ENCODE measurements around the gene CDAN1.

Gene CDAN1

DNA sequence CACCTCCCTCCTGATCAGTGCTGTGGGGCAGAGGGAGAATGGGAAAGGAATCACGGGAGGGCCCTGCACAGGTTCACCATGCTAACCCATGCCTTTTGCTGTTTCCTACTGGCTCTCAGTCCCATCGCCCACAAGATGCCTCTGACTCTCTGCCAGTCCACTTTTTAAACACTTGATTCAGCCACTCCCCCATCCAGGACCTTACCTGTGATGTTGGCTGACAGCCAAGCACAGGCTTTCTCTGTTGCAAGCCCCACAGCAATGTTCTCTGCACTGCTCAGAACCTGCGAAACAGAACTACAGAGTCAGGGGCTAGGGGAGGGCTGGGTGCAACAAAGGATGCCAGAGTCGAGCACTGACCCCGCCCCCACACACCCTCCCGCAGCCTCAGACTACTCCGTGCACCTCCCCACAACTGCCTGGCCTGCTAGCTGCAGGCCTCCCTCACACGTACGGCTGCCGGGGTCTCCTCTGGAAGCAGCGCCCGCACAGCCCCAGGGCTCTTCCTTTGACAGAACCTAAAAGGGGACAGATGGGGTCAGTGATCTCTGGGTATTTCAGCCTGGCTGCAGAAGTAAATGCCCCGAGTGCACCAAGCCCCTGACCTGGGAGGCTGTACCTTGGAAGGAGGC is 9.1 kb downstream of the CDAN1 start:
- Mint-ChIP-seq H3K4me3 (no peak overlapping the region), H3K27ac (no peak overlapping the region), H3K36me3 (ENCODE audit: low read depth) (peaks cover 31% of the 10 kb centered on the region), H3K9me3 (no peaks in the 10 kb centered on the region), H3K27me3 (no peaks in the 10 kb centered on the region), H3K4me1 (no peaks in the 10 kb centered on the region)
- no peak for ATAC-seq
- no peak for DNase-seq

- Mint-ChIP-seq H3K4me1 (no peaks in the 10 kb centered on the region), H3K27me3 (no peaks in the 10 kb centered on the region), H3K4me3 (no peak overlapping the region), H3K9me3 (no peaks in the 10 kb centered on the region), H3K36me3 (ENCODE audit: low read depth) (peaks cover 27% of the 10 kb centered on the region), H3K27ac (no peak overlapping the region)
- ATAC-seq (no peak), DNase-seq (no peak)
Observed at GRCh38 chr15:42726114-42726513, 10.8 kb downstream of the CDAN1 start.

DNA sequence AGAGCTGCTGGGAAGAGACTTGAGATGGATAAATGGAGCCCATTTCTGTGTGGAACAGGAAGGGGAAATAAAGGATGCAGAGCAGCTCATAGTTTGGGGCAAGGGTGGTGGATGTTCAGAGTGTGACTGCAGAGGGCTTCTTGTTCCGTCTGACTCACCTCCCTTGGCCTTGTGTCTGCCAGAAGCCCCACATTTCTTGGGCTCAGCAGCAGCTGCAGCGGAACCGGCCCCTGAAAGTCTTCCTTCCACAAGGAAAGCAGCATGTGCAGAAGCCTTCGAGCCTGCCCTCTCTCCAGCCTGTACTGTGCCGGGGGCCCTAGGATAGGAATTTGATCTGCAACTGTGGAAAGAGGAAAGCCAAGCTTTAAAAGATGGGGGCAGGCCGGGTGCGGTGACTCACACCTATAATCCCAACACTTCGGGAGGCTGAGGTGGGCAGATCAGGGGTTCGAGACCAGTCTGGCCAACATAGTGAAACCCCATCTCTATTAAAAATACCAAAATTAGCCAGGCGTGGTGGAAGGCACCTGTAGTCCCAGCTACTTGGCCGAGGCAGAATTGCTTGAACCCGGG is 11.5 kb downstream of the CDAN1 start:
- no peak overlapping the region for H3K4me3 Mint-ChIP-seq
- H3K27ac Mint-ChIP-seq = no peak overlapping the region
- ATAC-seq (no peak), DNase-seq (no peak)
- no peaks in the 10 kb centered on the region for H3K4me1 Mint-ChIP-seq
- H3K27me3 Mint-ChIP-seq = no peaks in the 10 kb centered on the region
- peaks cover 28% of the 10 kb centered on the region for H3K36me3 Mint-ChIP-seq (ENCODE audit: low read depth)
- no peaks in the 10 kb centered on the region for H3K9me3 Mint-ChIP-seq

- no peaks in the 10 kb centered on the region for H3K9me3 Mint-ChIP-seq
- H3K4me3 Mint-ChIP-seq = no peak overlapping the region
- no peaks in the 10 kb centered on the region for H3K4me1 Mint-ChIP-seq
- DNase-seq = no peak
- peaks cover 29% of the 10 kb centered on the region for H3K36me3 Mint-ChIP-seq (ENCODE audit: low read depth)
- ATAC-seq = no peak
- H3K27me3 Mint-ChIP-seq = no peaks in the 10 kb centered on the region
- no peak overlapping the region for H3K27ac Mint-ChIP-seq
Observed at GRCh38 chr15:42724276-42724675, 12.7 kb downstream of the CDAN1 start.

DNA sequence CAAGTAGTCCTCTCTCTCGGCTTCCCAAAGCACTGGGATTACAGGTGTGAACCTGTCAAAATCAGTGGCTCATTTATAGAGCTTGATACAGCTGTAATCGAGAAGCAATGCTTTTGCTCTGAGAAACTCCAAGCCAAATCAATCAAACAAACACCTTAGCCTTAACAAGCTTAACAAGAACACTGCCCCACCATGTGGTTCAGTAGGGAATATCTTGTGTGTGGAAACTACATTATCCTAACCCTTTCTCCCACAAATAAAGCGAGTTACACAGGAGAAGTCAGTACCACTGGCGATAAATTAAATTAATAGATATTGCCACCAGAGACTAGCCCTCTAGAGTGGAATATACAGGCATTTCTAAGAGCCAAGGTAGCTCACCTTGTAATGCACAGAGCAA is 13.9 kb downstream of the CDAN1 start:
- DNase-seq (no peak), ATAC-seq (no peak)
- no peaks in the 10 kb centered on the region for H3K27me3 Mint-ChIP-seq
- no peak overlapping the region for H3K4me3 Mint-ChIP-seq
- no peak overlapping the region for H3K27ac Mint-ChIP-seq
- peaks cover 26% of the 10 kb centered on the region for H3K36me3 Mint-ChIP-seq (ENCODE audit: low read depth)
- no peaks in the 10 kb centered on the region for H3K4me1 Mint-ChIP-seq
- H3K9me3 Mint-ChIP-seq = no peaks in the 10 kb centered on the region

DNA sequence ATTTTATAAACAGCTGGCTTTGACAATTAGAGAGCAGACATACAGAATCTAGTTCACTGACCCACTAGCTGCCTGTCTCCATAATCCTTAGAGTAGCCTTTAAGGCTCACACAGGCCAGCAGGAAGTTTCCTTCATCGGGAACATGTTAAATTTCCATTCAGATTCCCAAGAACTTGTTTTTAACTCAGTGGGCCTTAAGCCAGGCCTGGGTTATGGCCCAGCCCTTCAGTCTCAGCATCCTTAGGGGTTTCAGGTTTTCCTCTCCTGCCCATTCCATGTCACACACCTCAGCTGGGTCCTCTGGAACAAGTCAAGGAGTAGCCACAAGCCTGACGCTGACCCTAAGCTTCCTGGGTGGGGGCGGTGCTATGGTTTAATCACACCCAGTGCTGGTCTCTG is 15.0 kb downstream of the CDAN1 start:
- no peaks in the 10 kb centered on the region for H3K9me3 Mint-ChIP-seq
- no peak overlapping the region for H3K27ac Mint-ChIP-seq
- H3K4me3 Mint-ChIP-seq = no peak overlapping the region
- no peak for ATAC-seq
- H3K4me1 Mint-ChIP-seq = no peaks in the 10 kb centered on the region
- H3K36me3 Mint-ChIP-seq (ENCODE audit: low read depth) = peaks cover 22% of the 10 kb centered on the region
- DNase-seq = no peak
- no peaks in the 10 kb centered on the region for H3K27me3 Mint-ChIP-seq

DNA sequence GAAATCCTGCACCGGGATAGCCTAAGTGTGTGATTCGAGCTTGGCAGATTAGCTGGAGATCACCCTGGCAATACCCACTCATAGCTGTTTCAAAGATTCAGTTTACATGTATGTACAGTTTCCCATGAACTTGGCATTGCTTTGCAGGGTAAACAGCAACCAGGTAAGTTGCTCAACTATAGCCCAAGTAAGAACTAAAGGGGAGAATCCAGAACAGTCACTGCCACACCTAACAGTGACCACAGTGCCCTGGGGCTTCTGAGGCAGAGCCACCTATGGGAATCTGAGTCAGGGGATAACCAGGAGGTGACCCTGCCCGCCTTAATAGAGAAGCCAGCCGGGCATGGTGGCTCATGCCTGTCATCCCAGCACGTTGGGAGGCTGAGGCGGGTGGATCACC is 15.9 kb downstream of the CDAN1 start:
- Mint-ChIP-seq H3K27ac (no peak overlapping the region), H3K36me3 (ENCODE audit: low read depth) (peaks cover 17% of the 10 kb centered on the region), H3K9me3 (no peaks in the 10 kb centered on the region), H3K4me3 (no peak overlapping the region), H3K4me1 (no peaks in the 10 kb centered on the region), H3K27me3 (no peaks in the 10 kb centered on the region)
- ATAC-seq (no peak), DNase-seq (no peak)

DNA sequence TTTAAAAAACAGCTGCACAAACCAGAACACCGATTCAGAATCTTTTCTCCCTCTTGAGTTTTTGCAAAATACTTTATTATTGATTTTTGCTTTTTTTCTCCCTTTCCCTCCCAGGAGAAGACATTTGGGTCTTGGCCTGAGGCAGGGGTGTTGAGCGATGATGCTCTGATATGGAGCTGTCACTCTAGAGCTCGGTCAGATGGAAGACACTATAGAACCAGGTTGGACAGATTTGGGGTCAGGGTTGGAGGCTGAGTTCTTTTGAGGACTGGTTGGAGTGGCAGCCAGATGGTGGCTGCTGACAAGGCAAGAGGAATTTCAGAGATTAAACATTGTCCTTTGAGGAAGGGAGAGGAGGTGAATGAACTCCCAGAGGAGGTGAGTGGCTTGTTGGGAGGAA is 16.9 kb downstream of the CDAN1 start:
- H3K4me3 Mint-ChIP-seq = no peak overlapping the region

DNA sequence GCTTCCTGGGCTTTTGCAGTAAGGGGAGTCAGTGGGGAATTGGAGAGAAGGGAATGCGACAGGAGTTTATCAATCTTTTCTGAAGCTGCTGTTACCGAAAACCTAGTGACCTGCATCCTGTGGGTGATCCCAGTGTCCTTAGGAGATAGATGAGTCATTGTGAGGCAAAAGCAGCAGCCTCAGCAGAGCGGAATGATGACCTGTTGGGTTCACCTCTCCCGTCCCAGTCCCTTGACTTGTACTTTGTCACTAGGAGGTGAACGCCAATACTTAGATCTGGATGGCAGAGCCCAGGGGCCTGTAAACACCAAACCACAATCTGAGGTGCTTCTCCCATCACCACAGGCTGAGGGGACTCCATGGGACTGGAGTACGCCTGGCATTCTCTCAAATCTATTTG is 17.9 kb downstream of the CDAN1 start:
- Mint-ChIP-seq H3K4me1 (no peaks in the 10 kb centered on the region), H3K27ac (peak overlapping the region; percentile 24), H3K9me3 (no peaks in the 10 kb centered on the region), H3K4me3 (no peak overlapping the region), H3K27me3 (no peaks in the 10 kb centered on the region), H3K36me3 (ENCODE audit: low read depth) (peaks cover 5% of the 10 kb centered on the region)
- ATAC-seq (no peak), DNase-seq (no peak)

More for the DNA sequence above, 16.9 kb downstream of the CDAN1 start:
- no peaks in the 10 kb centered on the region for H3K4me1 Mint-ChIP-seq
- no peak overlapping the region for H3K27ac Mint-ChIP-seq
- DNase-seq (no peak), ATAC-seq (no peak)
- no peaks in the 10 kb centered on the region for H3K27me3 Mint-ChIP-seq
- H3K9me3 Mint-ChIP-seq = no peaks in the 10 kb centered on the region
- peaks cover 12% of the 10 kb centered on the region for H3K36me3 Mint-ChIP-seq (ENCODE audit: low read depth)

- no peaks in the 10 kb centered on the region for H3K4me1 Mint-ChIP-seq
- no peak overlapping the region for H3K27ac Mint-ChIP-seq
- H3K9me3 Mint-ChIP-seq = no peaks in the 10 kb centered on the region
- no peak for DNase-seq
- peaks cover 5% of the 10 kb centered on the region for H3K36me3 Mint-ChIP-seq (ENCODE audit: low read depth)
- H3K4me3 Mint-ChIP-seq = no peak overlapping the region
- no peaks in the 10 kb centered on the region for H3K27me3 Mint-ChIP-seq
- no peak for ATAC-seq
Observed at GRCh38 chr15:42716626-42717025, 20.3 kb downstream of the CDAN1 start.

DNA sequence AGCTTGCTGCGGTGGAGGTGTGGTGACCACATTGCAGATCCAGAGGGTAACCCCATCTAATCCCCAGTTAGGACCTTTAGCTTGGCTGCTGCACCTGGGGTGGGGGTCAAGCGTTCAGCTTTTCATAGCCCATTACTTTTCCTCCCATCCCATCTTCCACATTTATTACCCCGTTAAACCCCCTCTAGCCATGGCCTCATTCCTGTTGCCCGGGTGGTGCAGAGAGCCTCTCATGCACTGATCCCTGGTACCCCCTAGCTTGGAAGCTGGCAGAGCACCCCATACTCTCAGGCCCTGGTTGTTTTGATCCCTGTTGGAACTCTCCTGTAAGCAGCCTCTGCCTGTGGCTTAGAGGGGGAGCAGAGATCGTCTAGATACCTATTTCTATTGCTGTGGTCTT is 20.8 kb downstream of the CDAN1 start:
- no peak for DNase-seq

GRCh38 chr15:42712584-42712983 is 24.3 kb downstream of the CDAN1 start:
- Mint-ChIP-seq H3K36me3 (ENCODE audit: low read depth) (no peaks in the 10 kb centered on the region), H3K27ac (no peak overlapping the region), H3K9me3 (no peaks in the 10 kb centered on the region), H3K27me3 (no peaks in the 10 kb centered on the region), H3K4me1 (no peaks in the 10 kb centered on the region), H3K4me3 (no peak overlapping the region)
- no peak for DNase-seq
- ATAC-seq = no peak

More for the DNA sequence above, 20.8 kb downstream of the CDAN1 start:
- H3K4me1 Mint-ChIP-seq = no peaks in the 10 kb centered on the region
- H3K9me3 Mint-ChIP-seq = no peaks in the 10 kb centered on the region
- no peak for ATAC-seq
- H3K36me3 Mint-ChIP-seq (ENCODE audit: low read depth) = peaks cover 5% of the 10 kb centered on the region
- no peak overlapping the region for H3K4me3 Mint-ChIP-seq
- no peak overlapping the region for H3K27ac Mint-ChIP-seq
- H3K27me3 Mint-ChIP-seq = no peaks in the 10 kb centered on the region

DNA sequence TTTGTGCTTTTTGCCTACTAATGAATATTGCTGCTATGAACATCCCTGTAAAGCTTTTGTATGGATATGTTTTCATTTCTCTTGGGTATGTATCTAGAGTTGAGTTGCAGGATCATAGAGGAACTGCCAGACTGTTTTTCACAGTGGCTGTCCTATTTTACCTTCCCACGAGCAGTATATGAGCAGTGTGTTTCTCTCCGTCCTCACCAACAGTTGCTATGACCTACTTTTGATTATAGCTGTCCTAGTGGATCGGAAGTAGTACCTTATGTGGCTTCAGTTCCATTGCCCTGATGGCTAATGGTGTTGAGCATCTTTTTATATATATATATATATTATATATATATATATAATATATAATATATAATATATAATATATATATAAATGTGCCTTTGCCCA is 25.2 kb downstream of the CDAN1 start:
- ATAC-seq = no peak
- no peaks in the 10 kb centered on the region for H3K27me3 Mint-ChIP-seq
- H3K27ac Mint-ChIP-seq = no peak overlapping the region
- H3K4me1 Mint-ChIP-seq = no peaks in the 10 kb centered on the region
- DNase-seq = no peak
- no peaks in the 10 kb centered on the region for H3K9me3 Mint-ChIP-seq
- no peaks in the 10 kb centered on the region for H3K36me3 Mint-ChIP-seq (ENCODE audit: low read depth)
- H3K4me3 Mint-ChIP-seq = no peak overlapping the region

- H3K27me3 Mint-ChIP-seq = no peaks in the 10 kb centered on the region
- no peak for ATAC-seq
- H3K9me3 Mint-ChIP-seq = no peaks in the 10 kb centered on the region
- H3K4me3 Mint-ChIP-seq = no peak overlapping the region
- H3K27ac Mint-ChIP-seq = no peak overlapping the region
- DNase-seq = no peak
- H3K36me3 Mint-ChIP-seq (ENCODE audit: low read depth) = no peaks in the 10 kb centered on the region
- H3K4me1 Mint-ChIP-seq = no peaks in the 10 kb centered on the region
Observed at GRCh38 chr15:42710662-42711061, 26.3 kb downstream of the CDAN1 start.

DNA sequence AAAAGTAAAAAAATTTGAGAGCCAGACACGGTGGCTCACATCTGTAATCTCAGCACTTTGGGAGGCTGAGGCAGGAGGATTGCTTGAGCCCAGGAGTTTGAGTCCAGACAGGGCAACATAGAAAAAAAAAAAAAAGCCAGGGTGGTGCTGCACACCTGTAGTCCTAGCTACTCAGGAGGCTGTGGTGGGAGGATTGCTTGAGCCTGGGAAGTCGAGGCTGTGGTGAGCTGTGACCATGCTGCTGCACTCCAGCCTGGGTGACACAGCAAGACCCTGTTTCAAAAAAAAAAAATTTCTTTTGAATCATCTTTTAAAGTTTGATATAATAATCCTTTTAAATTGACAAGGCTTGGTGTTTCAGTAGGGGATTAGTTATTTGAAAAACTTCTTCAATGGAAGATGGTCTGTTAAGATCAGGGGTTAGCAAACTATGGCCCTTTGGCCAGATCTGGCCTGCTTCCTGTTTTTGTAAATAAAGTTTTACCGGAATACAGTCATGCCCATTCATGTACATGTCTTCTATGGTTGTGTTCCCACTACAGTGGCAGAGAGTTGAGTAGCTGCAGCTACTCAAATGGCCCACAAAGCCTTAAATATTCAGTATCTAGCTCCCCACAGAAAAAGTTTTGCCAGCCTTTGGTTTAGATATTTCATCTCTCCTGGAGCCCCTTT is 28.9 kb downstream of the CDAN1 start:
- Mint-ChIP-seq H3K27ac (no peak overlapping the region), H3K4me3 (no peak overlapping the region), H3K27me3 (no peaks in the 10 kb centered on the region), H3K36me3 (ENCODE audit: low read depth) (peaks cover 2% of the 10 kb centered on the region), H3K4me1 (no peaks in the 10 kb centered on the region), H3K9me3 (no peaks in the 10 kb centered on the region)
- DNase-seq = no peak
- no peak for ATAC-seq

All from activated naive CD8-positive, alpha-beta T cell treated with anti-CD3 and anti-CD28 coated beads, Interleukin-2, amount 50 U/mL, for 24 hours (primary cell).